ENCODE measurements around the gene SLA2. TPM values are rescaled to one million over a fixed set of nuclear protein-coding genes. Genes with fewer than 3 reads are reported as not detected.

Gene SLA2
- total RNA-seq, 5 donors from 2014 or later (not counting 1 experiment from before 2014, with no cell fraction given): 26.2 to 46.0 (median 28.8) TPM

- H3K36me3 Mint-ChIP-seq: peaks cover 25% of the 10 kb centered on the region
- peaks cover 30 to 35% (median 34%) of the 10 kb centered on the region in 3 donors for H3K4me1 Mint-ChIP-seq
- no peak for DNase-seq
- no peaks in the 10 kb centered on the region for H3K27me3 ChIP-seq (replicated peaks in 1 of 2; ENCODE audit: control insufficient read depth in 2 of 2, extremely low read depth in 1 of 2, insufficient read depth in 2 of 2, low read length in 1 of 2)
- CTCF ChIA-PET: no interaction called here
- peaks cover 3 to 39% of the 10 kb centered on the region in 2 donors for H3K36me3 ChIP-seq (ENCODE audit: control insufficient read depth in 2 of 2, extremely low read depth in 1 of 2, insufficient read depth in 1 of 2, low read length in 1 of 2)
- H3K27ac Mint-ChIP-seq: peak overlapping the region; percentile 29 to 55
- WGBS (ENCODE audit: insufficient coverage): 100% methylated on average over 2 of the region's 2 CpGs
- H3K9me3 Mint-ChIP-seq: no peaks in the 10 kb centered on the region
- H3K4me3 ChIP-seq (ENCODE audit: control insufficient read depth in 1 of 2, extremely low read depth in 1 of 2, low read length in 1 of 2): no peak overlapping the region
- no peak for ATAC-seq (replicated peaks in 1 of 4)
- POLR2A ChIA-PET: interaction anchor here in 1 of 2 donors (0.6 to 0.7 kb wide), 2 partner anchors 9 to 12 kb away, joined by 5 to 7 read pairs; no protein-coding TSS in a partner anchor
- H3K27ac ChIP-seq (ENCODE audit: low read length): no peak overlapping the region
- peak overlapping the region in 1 of 3 donors; percentile 6 for H3K4me3 Mint-ChIP-seq
- no peaks in the 10 kb centered on the region for H3K9me3 ChIP-seq
- peaks cover 3 to 40% of the 10 kb centered on the region in 2 experiments for H3K4me1 ChIP-seq (ENCODE audit: control insufficient read depth in 1 of 2, extremely low read depth in 1 of 2, insufficient read depth in 2 of 2, low read length in 2 of 2)
- H3K27me3 Mint-ChIP-seq: no peaks in the 10 kb centered on the region
Measured at GRCh38 chr20:36579996-36580545, 65.9 kb downstream of the SLA2 start.

GRCh38 chr20:36578356-36579041, 67.5 kb downstream of the SLA2 start:
- ChIA-PET CTCF (interaction anchor here in 1 of 2 donors (0.6 to 1.5 kb wide), 4 partner anchors 22 to 171 kb away, joined by 3 to 5 read pairs (median 4); partner anchors contain the start of gene RAB5IF), POLR2A (interaction anchor here (0.6 to 0.7 kb wide), 2 partner anchors 13 to 16 kb away, joined by 3 read pairs; no protein-coding TSS in a partner anchor)
- no peak overlapping the region for H3K27ac ChIP-seq (ENCODE audit: low read length)
- no peak for ATAC-seq (replicated peaks in 1 of 4)
- H3K9me3 ChIP-seq: no peaks in the 10 kb centered on the region
- H3K4me3 ChIP-seq (ENCODE audit: control insufficient read depth in 1 of 2, extremely low read depth in 1 of 2, low read length in 1 of 2): no peak overlapping the region
- Mint-ChIP-seq H3K27ac (no peak overlapping the region), H3K4me3 (no peak overlapping the region), H3K4me1 (peaks cover 37 to 39% (median 37%) of the 10 kb centered on the region in 3 donors), H3K36me3 (peaks cover 21% of the 10 kb centered on the region), H3K27me3 (no peaks in the 10 kb centered on the region), H3K9me3 (no peaks in the 10 kb centered on the region)
- H3K4me1 ChIP-seq (ENCODE audit: control insufficient read depth in 1 of 2, extremely low read depth in 1 of 2, insufficient read depth in 2 of 2, low read length in 2 of 2): peaks cover 3 to 46% of the 10 kb centered on the region in 2 experiments
- H3K27me3 ChIP-seq (replicated peaks in 1 of 2; ENCODE audit: control insufficient read depth in 2 of 2, extremely low read depth in 1 of 2, insufficient read depth in 2 of 2, low read length in 1 of 2): peaks cover 0 to 2% of the 10 kb centered on the region in 2 experiments
- 97% methylated on average over 15 of the region's 15 CpGs for whole genome bisulfite sequencing (ENCODE audit: insufficient coverage)
- no peak for DNase-seq
- H3K36me3 ChIP-seq (ENCODE audit: control insufficient read depth in 2 of 2, extremely low read depth in 1 of 2, insufficient read depth in 1 of 2, low read length in 1 of 2): peaks cover 3 to 35% of the 10 kb centered on the region in 2 donors

DNA sequence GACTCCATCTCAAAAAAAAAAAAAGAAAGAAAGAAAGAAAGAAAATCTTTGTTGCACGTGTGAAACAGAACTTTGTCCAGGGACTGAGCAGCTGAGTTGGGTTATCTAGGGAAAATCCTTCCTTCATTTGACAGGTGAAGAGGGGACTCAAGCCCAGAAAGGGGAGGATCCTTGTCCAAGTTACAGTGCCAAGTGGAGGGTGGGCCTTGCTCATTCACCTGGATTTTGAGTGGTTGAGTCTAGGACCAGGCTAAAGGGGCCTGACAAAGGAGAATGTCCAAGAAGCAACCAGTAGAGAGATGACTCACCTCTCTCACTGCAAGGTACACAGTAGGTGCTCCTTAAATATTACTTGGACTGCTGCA, 69.9 kb downstream of the SLA2 start:
- H3K9me3 ChIP-seq: no peaks in the 10 kb centered on the region
- 83% methylated on average over 1 of the region's 1 CpG for WGBS (ENCODE audit: insufficient coverage)
- Mint-ChIP-seq H3K27ac (peak overlapping the region; percentile 88 to 94), H3K9me3 (no peaks in the 10 kb centered on the region), H3K4me1 (peaks cover 39 to 48% (median 44%) of the 10 kb centered on the region in 3 donors), H3K27me3 (no peaks in the 10 kb centered on the region), H3K4me3 (peak overlapping the region; percentile 85 to 89 (median 89)), H3K36me3 (peaks cover 13% of the 10 kb centered on the region)
- DNase-seq: no peak
- ChIA-PET CTCF (interaction anchor here (0.6 kb wide), 2 partner anchors 19 to 622 kb away, joined by 4 to 5 read pairs; partner anchors contain the start of gene SCAND1 (in 1 of the 2)), POLR2A (interaction anchor here in 1 of 2 donors (0.6 kb wide), 1 partner anchor 8 kb away, joined by 3 read pairs; no protein-coding TSS in a partner anchor)
- H3K27me3 ChIP-seq (replicated peaks in 1 of 2; ENCODE audit: control insufficient read depth in 2 of 2, extremely low read depth in 1 of 2, insufficient read depth in 2 of 2, low read length in 1 of 2): peaks cover 0 to 2% of the 10 kb centered on the region in 2 experiments
- ATAC-seq (replicated peaks in 1 of 4): no peak
- peaks cover 4 to 50% of the 10 kb centered on the region in 2 experiments for H3K4me1 ChIP-seq (ENCODE audit: control insufficient read depth in 1 of 2, extremely low read depth in 1 of 2, insufficient read depth in 2 of 2, low read length in 2 of 2)
- H3K36me3 ChIP-seq (ENCODE audit: control insufficient read depth in 2 of 2, extremely low read depth in 1 of 2, insufficient read depth in 1 of 2, low read length in 1 of 2): peaks cover 3 to 22% of the 10 kb centered on the region in 2 donors
- peak overlapping the region; percentile 38 for H3K27ac ChIP-seq (ENCODE audit: low read length)
- no peak overlapping the region for H3K4me3 ChIP-seq (ENCODE audit: control insufficient read depth in 1 of 2, extremely low read depth in 1 of 2, low read length in 1 of 2)

- Histone ChIP-seq H3K4me1 (ENCODE audit: control insufficient read depth in 1 of 2, extremely low read depth in 1 of 2, insufficient read depth in 2 of 2, low read length in 2 of 2) (peaks cover 4 to 48% of the 10 kb centered on the region in 2 experiments), H3K36me3 (ENCODE audit: control insufficient read depth in 2 of 2, extremely low read depth in 1 of 2, insufficient read depth in 1 of 2, low read length in 1 of 2) (peaks cover 3 to 9% of the 10 kb centered on the region in 2 donors), H3K27ac (ENCODE audit: low read length) (peak overlapping the region; percentile 100), H3K27me3 (replicated peaks in 1 of 2; ENCODE audit: control insufficient read depth in 2 of 2, extremely low read depth in 1 of 2, insufficient read depth in 2 of 2, low read length in 1 of 2) (peaks cover 0 to 2% of the 10 kb centered on the region in 2 experiments), H3K9me3 (no peaks in the 10 kb centered on the region), H3K4me3 (ENCODE audit: control insufficient read depth in 1 of 2, extremely low read depth in 1 of 2, low read length in 1 of 2) (peak overlapping the region; percentile 77 to 90)
- peaks cover 35 to 42% (median 38%) of the 10 kb centered on the region in 3 donors for H3K4me1 Mint-ChIP-seq
- H3K27ac Mint-ChIP-seq: peak overlapping the region; percentile 88 to 94
- DNase-seq (peak; percentile 16 to 66 (median 47)), ATAC-seq (replicated peaks in 1 of 4) (peak; percentile 10 to 14 (median 12))
- peaks cover 4% of the 10 kb centered on the region for H3K36me3 Mint-ChIP-seq
- no peaks in the 10 kb centered on the region for H3K9me3 Mint-ChIP-seq
- ChIA-PET POLR2A (interaction anchor here (0.5 to 0.7 kb wide), 5 partner anchors 10 to 646 kb away, joined by 3 to 7 read pairs (median 5); no protein-coding TSS in a partner anchor), CTCF (interaction anchor here in 1 of 2 donors (0.6 to 1.3 kb wide), 3 partner anchors 13 to 71 kb away, joined by 3 to 9 read pairs (median 6); partner anchors contain the start of genes RAB5IF and SLA2)
- WGBS (ENCODE audit: insufficient coverage): under 1% methylated on average over 52 of the region's 69 CpGs
- peak overlapping the region; percentile 85 to 89 (median 89) for H3K4me3 Mint-ChIP-seq
- no peaks in the 10 kb centered on the region for H3K27me3 Mint-ChIP-seq
Measured at GRCh38 chr20:36574366-36575135, 71.4 kb downstream of the SLA2 start.

GRCh38 chr20:36573798-36574365, 72.1 kb downstream of the SLA2 start:
- H3K4me3 ChIP-seq (ENCODE audit: control insufficient read depth in 1 of 2, extremely low read depth in 1 of 2, low read length in 1 of 2): peak overlapping the region; percentile 77 to 90
- peaks cover 0 to 2% of the 10 kb centered on the region in 2 experiments for H3K27me3 ChIP-seq (replicated peaks in 1 of 2; ENCODE audit: control insufficient read depth in 2 of 2, extremely low read depth in 1 of 2, insufficient read depth in 2 of 2, low read length in 1 of 2)
- ChIA-PET POLR2A (interaction anchor here (0.6 to 1.1 kb wide), 5 partner anchors 14 to 350 kb away, joined by 3 to 7 read pairs (median 4); no protein-coding TSS in a partner anchor), CTCF (interaction anchor here in 1 of 2 donors (1.0 to 1.6 kb wide), 4 partner anchors 21 to 39 kb away, joined by 4 to 9 read pairs (median 6); partner anchors contain the start of gene RAB5IF)
- Mint-ChIP-seq H3K27me3 (no peaks in the 10 kb centered on the region), H3K36me3 (no peaks in the 10 kb centered on the region), H3K4me3 (peak overlapping the region; percentile 85 to 89 (median 89)), H3K4me1 (peaks cover 35 to 41% (median 38%) of the 10 kb centered on the region in 3 donors), H3K9me3 (no peaks in the 10 kb centered on the region), H3K27ac (peak overlapping the region; percentile 16 to 61)
- peaks cover 3 to 6% of the 10 kb centered on the region in 2 donors for H3K36me3 ChIP-seq (ENCODE audit: control insufficient read depth in 2 of 2, extremely low read depth in 1 of 2, insufficient read depth in 1 of 2, low read length in 1 of 2)
- H3K27ac ChIP-seq (ENCODE audit: low read length): peak overlapping the region; percentile 100
- peaks cover 4 to 48% of the 10 kb centered on the region in 2 experiments for H3K4me1 ChIP-seq (ENCODE audit: control insufficient read depth in 1 of 2, extremely low read depth in 1 of 2, insufficient read depth in 2 of 2, low read length in 2 of 2)
- peak in 20 of 35 experiments; percentile 13 to 54 (median 26) for DNase-seq
- H3K9me3 ChIP-seq: no peaks in the 10 kb centered on the region
- under 1% methylated on average over 34 of the region's 53 CpGs for WGBS (ENCODE audit: insufficient coverage)
- peak in 2 of 4 experiments; percentile 0 to 2 for ATAC-seq (replicated peaks in 1 of 4)

Measured in T-cell (primary cell).